Activated T-helper 1 cell treated with anti-CD3 and anti-CD28 coated beads, Interleukin-12 subunit alpha, Interleukin-12 subunit beta, Interleukin-2, Interleukin-4 antibody, amounts not matched to agents 30 ng/mL and 10 ng/mL and 1 ng/mL, durations not matched to agents 14 hours and 24 hours and 36 hours (primary cell): ENCODE data around the gene NINJ1. TPM values are rescaled to one million over a fixed set of nuclear protein-coding genes. Genes with fewer than 3 reads are reported as not detected.
A peak's percentile ranks its signal among the peaks of the same experiment; 100 is the strongest.

Experiments used
- DNase-seq: peaks from one replicate; pipeline ENCODE4 v3.0.0; 2021; ENCODE audit warnings: low spot score
- H3K27ac Mint-ChIP-seq: one replicate; pipeline ENCODE4 v1.8.0; 2021; ENCODE audit warnings: mild to moderate bottlenecking, mixed read lengths
- H3K27me3 Mint-ChIP-seq: one replicate; pipeline ENCODE4 v1.8.0; 2022; ENCODE audit warnings: mild to moderate bottlenecking, moderate library complexity, mixed read lengths; ENCODE audit not compliant: insufficient read depth
- H3K36me3 Mint-ChIP-seq: one replicate; pipeline ENCODE4 v1.8.0; 2021; ENCODE audit warnings: low read depth, mixed read lengths
- H3K4me1 Mint-ChIP-seq: one replicate; pipeline ENCODE4 v1.8.0; 2021; ENCODE audit warnings: low read depth, mixed read lengths
- H3K4me3 Mint-ChIP-seq: one replicate; pipeline ENCODE4 v1.8.0; 2021; ENCODE audit warnings: mild to moderate bottlenecking, moderate library complexity, mixed read lengths
- H3K9me3 Mint-ChIP-seq: one replicate; pipeline ENCODE4 v1.8.0; 2021; ENCODE audit warnings: mixed read lengths
- intact Hi-C: fragments of 100-400 bp; cut with micrococcal nuclease; formaldehyde crosslinking; loops from one replicate; pipeline ENCODE4 v1.15.1; 2024
- total RNA-seq: library from RNA; stranded (reverse); gene quantifications from 2 replicates; pipeline ENCODE4 v1.2.3, GENCODE V29; 2022

Gene NINJ1
- total RNA-seq, 1 donor from 2014 or later, result 94.2 TPM

GRCh38 chr9:93089481-93089991 lies 44.5 kb downstream of the NINJ1 start:
- Mint-ChIP-seq H3K27me3 (no peaks in the 10 kb centered on the region), H3K4me3 (no peak overlapping the region), H3K36me3 (peaks cover 55% of the 10 kb centered on the region)

DNA sequence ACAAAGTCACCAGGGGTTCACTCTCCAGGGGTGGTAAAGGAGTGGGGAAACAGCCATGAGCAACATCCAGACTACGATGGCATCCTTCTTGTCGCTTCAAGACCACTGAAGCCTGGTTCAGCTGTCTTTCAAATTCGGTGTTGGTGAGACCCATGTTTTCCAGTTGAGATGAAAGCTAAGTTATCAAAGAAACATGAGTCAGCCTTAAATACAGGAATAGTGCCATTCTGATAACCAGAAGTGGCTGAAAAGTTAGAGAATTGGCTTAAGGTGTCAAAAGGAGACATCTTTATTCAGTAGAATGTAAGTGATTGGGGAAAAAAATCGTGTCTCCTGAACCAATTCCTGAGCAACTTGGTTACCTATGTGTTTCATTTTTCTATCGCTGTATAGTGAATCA lies 45.0 kb downstream of the NINJ1 start:
- no peak for DNase-seq
- Mint-ChIP-seq H3K36me3 (peaks cover 56% of the 10 kb centered on the region), H3K27ac (peak overlapping the region; percentile 34)

More at GRCh38 chr9:93089481-93089991, 44.5 kb downstream of the NINJ1 start:
- H3K9me3 Mint-ChIP-seq, result peaks cover 26% of the 10 kb centered on the region
- H3K4me1 Mint-ChIP-seq, result peaks cover 59% of the 10 kb centered on the region
- DNase-seq, result no peak
- intact Hi-C loops, result no loop called here
- no peak overlapping the region for H3K27ac Mint-ChIP-seq

DNA sequence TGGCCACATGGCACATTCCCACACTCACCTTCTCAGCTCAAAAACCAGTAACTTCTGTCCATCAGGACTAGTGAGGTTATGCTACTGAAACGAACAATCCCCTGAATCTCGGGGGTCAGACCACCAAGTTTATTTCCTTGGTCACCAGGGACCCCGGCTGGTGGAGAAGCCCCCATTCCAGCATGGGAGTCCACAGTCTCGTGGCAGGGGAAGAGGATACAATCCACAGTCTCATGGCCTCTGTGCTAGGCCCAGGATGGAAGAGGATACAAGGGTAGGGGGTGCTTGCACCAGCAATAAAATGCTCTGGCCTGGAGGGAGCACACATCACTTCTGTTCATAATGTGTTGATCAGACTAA lies 45.4 kb downstream of the NINJ1 start:
- H3K27ac Mint-ChIP-seq, result no peak overlapping the region
- intact Hi-C loops, result no loop called here
- H3K4me3 Mint-ChIP-seq, result no peak overlapping the region
- peaks cover 58% of the 10 kb centered on the region for H3K36me3 Mint-ChIP-seq
- H3K4me1 Mint-ChIP-seq, result peaks cover 54% of the 10 kb centered on the region
- no peak for DNase-seq
- H3K9me3 Mint-ChIP-seq, result peaks cover 28% of the 10 kb centered on the region
- no peaks in the 10 kb centered on the region for H3K27me3 Mint-ChIP-seq

More for the DNA sequence above, 45.0 kb downstream of the NINJ1 start:
- H3K9me3 Mint-ChIP-seq, result peaks cover 26% of the 10 kb centered on the region
- H3K4me1 Mint-ChIP-seq, result peaks cover 54% of the 10 kb centered on the region
- intact Hi-C loops, result no loop called here
- no peak overlapping the region for H3K4me3 Mint-ChIP-seq
- H3K27me3 Mint-ChIP-seq, result no peaks in the 10 kb centered on the region

DNA sequence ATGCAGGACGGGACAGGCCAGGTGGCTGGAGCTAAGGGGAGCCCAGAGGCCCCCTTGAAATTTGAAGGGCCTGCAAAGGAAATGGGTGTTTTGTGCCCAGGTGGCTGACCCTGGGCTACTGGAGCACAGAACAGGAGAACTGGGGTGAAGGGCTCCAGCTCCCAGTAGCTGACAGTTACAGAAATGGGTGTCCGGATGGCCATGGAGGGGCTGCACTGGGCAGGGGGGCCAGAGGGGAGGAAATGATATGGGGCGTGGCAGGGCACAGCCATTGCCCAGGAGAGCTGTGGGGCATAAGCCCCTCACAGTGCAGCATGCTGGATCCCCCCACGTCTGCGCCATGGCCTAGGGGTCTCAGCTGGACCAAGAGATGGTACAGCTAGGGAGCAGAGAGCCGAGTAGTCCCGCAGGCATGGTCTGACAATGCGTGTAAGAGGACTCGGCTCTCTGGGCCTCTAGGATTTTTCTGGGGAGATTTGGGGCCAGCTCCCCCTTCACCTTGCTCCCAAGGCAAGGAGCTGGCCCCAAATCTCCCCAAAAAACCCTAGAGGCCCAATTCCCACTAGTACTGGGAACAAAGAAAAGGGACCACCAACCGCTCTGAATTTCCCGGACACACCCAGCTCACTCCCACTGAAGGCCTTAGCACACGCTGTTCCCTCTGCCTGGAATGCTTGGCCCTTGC lies 45.9 kb downstream of the NINJ1 start:
- H3K27me3 Mint-ChIP-seq, result no peaks in the 10 kb centered on the region
- H3K36me3 Mint-ChIP-seq, result peaks cover 62% of the 10 kb centered on the region
- no peak for DNase-seq
- intact Hi-C loops, result no loop called here
- no peak overlapping the region for H3K4me3 Mint-ChIP-seq
- H3K9me3 Mint-ChIP-seq, result peaks cover 31% of the 10 kb centered on the region
- peaks cover 53% of the 10 kb centered on the region for H3K4me1 Mint-ChIP-seq
- H3K27ac Mint-ChIP-seq, result no peak overlapping the region

DNA sequence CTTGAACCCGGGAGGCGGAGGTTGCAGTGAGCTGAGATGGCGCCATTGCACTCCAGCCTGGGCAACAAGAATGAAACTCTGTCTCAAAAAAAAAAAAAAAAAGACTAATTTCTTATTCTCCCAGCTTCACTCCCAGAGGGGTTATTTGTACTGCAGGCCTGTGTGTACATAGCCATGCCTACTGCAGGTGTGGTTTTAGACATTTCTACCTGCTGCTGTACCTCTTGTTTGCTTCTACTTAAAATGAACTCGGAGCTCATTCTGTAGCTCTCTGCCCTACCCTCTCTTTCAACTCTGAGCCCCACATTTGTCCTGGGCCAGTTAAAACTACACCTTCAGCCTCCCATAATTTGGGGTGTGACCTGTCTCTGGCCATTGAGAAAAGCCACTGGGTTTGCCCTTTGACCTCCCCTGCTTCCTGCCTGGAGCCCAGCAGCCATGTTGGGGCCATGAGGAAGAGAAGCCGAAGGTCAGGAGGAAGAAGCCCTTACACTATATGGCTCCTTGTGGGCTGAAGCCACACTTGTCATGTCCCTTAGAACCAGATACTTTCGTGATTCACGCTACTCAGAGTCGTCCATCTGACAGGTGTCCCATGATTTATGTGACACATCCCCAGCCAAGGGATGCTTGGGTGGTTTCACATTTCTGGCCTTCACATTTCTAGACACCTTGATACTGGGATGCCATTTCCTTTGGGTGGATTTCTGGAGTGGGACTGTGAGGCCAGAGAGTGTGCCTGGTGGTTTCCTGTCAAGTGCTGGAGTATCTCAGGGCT lies 47.4 kb downstream of the NINJ1 start:
- peaks cover 47% of the 10 kb centered on the region for H3K4me1 Mint-ChIP-seq
- no peaks in the 10 kb centered on the region for H3K27me3 Mint-ChIP-seq
- peaks cover 60% of the 10 kb centered on the region for H3K36me3 Mint-ChIP-seq
- intact Hi-C loops, result no loop called here
- no peak overlapping the region for H3K4me3 Mint-ChIP-seq
- H3K27ac Mint-ChIP-seq, result no peak overlapping the region
- DNase-seq, result no peak
- peaks cover 24% of the 10 kb centered on the region for H3K9me3 Mint-ChIP-seq

- DNase-seq, result no peak
- no peak overlapping the region for H3K4me3 Mint-ChIP-seq
- peaks cover 62% of the 10 kb centered on the region for H3K36me3 Mint-ChIP-seq
- intact Hi-C loops, result no loop called here
- H3K27ac Mint-ChIP-seq, result peak overlapping the region; percentile 71
- peaks cover 47% of the 10 kb centered on the region for H3K4me1 Mint-ChIP-seq
- peaks cover 15% of the 10 kb centered on the region for H3K9me3 Mint-ChIP-seq
- no peaks in the 10 kb centered on the region for H3K27me3 Mint-ChIP-seq
These were observed 48.4 kb downstream of the NINJ1 start for GRCh38 chr9:93085676-93086075.

GRCh38 chr9:93084471-93084881 lies 49.6 kb downstream of the NINJ1 start:
- Mint-ChIP-seq H3K27me3 (no peaks in the 10 kb centered on the region), H3K27ac (no peak overlapping the region), H3K4me3 (no peak overlapping the region), H3K4me1 (peaks cover 36% of the 10 kb centered on the region), H3K9me3 (peaks cover 5% of the 10 kb centered on the region), H3K36me3 (peaks cover 57% of the 10 kb centered on the region)
- intact Hi-C loops, result no loop called here
- DNase-seq, result no peak

DNA sequence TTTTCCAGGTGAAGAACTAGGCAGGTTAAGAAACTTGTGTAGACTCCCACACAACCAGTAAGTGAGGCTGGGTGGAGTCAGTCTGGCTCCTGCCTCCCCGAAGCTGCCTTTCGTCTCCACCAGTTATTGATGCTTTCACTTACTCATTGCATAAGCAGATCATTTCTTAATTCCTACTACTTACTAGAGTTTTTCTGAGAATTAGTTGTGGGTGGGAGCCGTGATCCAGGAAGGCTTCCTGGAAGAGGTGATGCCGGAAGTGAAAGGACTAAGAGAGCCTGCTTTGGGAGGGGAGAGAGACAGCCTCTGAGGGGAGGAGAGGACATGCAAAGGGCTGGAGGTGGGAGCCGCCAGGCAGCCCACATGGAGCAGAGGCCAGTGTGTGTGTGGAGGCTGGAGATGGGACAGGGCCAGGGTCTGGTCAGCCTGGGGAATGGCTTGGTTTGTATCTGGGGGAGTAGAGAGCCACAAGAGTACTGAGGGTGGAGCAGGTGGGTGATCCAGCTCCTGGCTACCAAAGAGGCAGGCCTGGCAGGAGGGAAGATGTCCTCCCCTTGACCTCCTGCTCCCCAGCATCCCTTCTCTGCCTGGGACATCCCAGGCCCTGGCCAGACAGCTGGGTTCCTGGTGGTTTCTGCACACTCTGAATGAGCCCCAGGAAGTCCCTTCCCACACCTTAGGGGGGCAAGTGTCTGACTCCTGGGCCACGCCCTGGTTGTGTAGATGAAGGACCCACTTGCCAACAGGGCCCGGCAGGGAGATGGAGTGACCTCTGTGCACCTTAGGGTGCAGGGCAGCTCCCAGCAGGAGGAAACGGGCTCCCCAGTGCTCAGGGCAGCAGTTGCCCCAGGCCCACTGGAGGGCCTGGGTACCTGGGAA lies 50.2 kb downstream of the NINJ1 start:
- peaks cover 29% of the 10 kb centered on the region for H3K4me1 Mint-ChIP-seq
- peak overlapping the region; percentile 75 for H3K4me3 Mint-ChIP-seq
- DNase-seq, result no peak
- H3K27me3 Mint-ChIP-seq, result no peaks in the 10 kb centered on the region
- intact Hi-C loops, result loop anchor here (1.0 kb wide), 2 partner anchors 11 to 20 kb away; no protein-coding TSS in a partner anchor
- peaks cover 55% of the 10 kb centered on the region for H3K36me3 Mint-ChIP-seq
- H3K9me3 Mint-ChIP-seq, result peaks cover 5% of the 10 kb centered on the region
- H3K27ac Mint-ChIP-seq, result peak overlapping the region; percentile 97

- no peak overlapping the region for H3K4me3 Mint-ChIP-seq
- peaks cover 5% of the 10 kb centered on the region for H3K9me3 Mint-ChIP-seq
- H3K4me1 Mint-ChIP-seq, result peaks cover 26% of the 10 kb centered on the region
These were observed 51.1 kb downstream of the NINJ1 start for GRCh38 chr9:93082841-93083411.

DNA sequence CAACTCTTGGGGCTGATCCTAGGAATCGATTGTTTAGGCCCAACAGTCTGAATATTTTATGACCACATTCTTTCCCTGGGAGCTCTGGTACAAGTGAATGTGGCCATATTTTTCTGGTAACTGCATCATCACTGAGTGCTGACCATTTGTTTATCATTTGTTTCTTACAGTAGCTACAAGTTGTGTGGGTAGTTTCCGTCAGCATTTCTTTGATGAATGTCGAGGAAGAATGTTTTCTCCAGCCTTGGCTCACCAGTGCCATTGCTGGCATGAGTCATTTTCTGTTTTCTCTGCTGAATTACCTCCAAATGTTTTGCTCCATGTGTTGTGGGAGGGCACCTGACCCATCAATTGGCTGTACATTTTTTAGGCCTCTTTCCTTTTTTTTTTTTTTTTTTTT lies 52.1 kb downstream of the NINJ1 start:
- intact Hi-C loops, result no loop called here
- Mint-ChIP-seq H3K4me3 (no peak overlapping the region), H3K36me3 (peaks cover 55% of the 10 kb centered on the region), H3K27ac (peak overlapping the region; percentile 74), H3K27me3 (no peaks in the 10 kb centered on the region), H3K9me3 (peaks cover 5% of the 10 kb centered on the region), H3K4me1 (peaks cover 35% of the 10 kb centered on the region)
- DNase-seq, result no peak

More at GRCh38 chr9:93082841-93083411, 51.1 kb downstream of the NINJ1 start:
- H3K27ac Mint-ChIP-seq, result peak overlapping the region; percentile 58
- intact Hi-C loops, result loop anchor here (1.0 kb wide), 2 partner anchors 12 to 19 kb away; no protein-coding TSS in a partner anchor
- H3K27me3 Mint-ChIP-seq, result no peaks in the 10 kb centered on the region
- peaks cover 51% of the 10 kb centered on the region for H3K36me3 Mint-ChIP-seq
- no peak for DNase-seq

- intact Hi-C loops, result no loop called here
- Mint-ChIP-seq H3K9me3 (peaks cover 5% of the 10 kb centered on the region), H3K4me1 (peaks cover 35% of the 10 kb centered on the region), H3K27me3 (no peaks in the 10 kb centered on the region), H3K4me3 (no peak overlapping the region), H3K36me3 (peaks cover 53% of the 10 kb centered on the region), H3K27ac (peak overlapping the region; percentile 74)
- DNase-seq, result no peak
These were observed 52.9 kb downstream of the NINJ1 start for GRCh38 chr9:93081081-93081529.

DNA sequence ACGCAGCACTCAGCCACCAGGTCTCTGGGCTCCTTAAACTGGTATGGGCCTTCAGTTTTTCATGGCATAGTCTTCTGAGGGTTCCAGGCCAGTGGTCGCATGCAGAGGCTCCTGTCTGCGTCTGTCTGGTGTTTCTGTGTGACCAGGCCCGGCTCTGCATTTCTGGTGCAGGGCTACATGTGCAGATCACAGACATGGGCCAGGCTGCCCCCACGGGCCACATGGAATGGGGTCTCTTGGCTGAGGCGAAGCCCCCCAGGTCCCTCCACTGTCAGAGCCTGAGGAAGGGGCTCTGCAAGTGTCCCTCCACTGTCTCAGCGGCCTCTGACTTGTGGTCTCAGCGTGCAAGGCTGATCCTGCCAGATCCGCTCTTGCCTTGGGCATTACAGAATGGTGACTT lies 53.6 kb downstream of the NINJ1 start:
- peaks cover 47% of the 10 kb centered on the region for H3K36me3 Mint-ChIP-seq
- H3K27me3 Mint-ChIP-seq, result no peaks in the 10 kb centered on the region
- intact Hi-C loops, result no loop called here
- H3K4me1 Mint-ChIP-seq, result peaks cover 35% of the 10 kb centered on the region
- H3K27ac Mint-ChIP-seq, result peak overlapping the region; percentile 27
- peaks cover 5% of the 10 kb centered on the region for H3K9me3 Mint-ChIP-seq
- no peak for DNase-seq
- no peak overlapping the region for H3K4me3 Mint-ChIP-seq
